Cerebellar cortex (tissue), 1 donor: ENCODE measurements around the gene MATR3.
"Not testable (repeated sequence)": the region's sequence is repeated elsewhere in the genome, so short reads cannot be mapped to it uniquely, and the experiment has no call there.

Experiments
- DNase-seq: peaks from one replicate; pipeline ENCODE4 v3.0.0-alpha.2; 2015; ENCODE audit warnings: low spot score

Gene MATR3

DNA sequence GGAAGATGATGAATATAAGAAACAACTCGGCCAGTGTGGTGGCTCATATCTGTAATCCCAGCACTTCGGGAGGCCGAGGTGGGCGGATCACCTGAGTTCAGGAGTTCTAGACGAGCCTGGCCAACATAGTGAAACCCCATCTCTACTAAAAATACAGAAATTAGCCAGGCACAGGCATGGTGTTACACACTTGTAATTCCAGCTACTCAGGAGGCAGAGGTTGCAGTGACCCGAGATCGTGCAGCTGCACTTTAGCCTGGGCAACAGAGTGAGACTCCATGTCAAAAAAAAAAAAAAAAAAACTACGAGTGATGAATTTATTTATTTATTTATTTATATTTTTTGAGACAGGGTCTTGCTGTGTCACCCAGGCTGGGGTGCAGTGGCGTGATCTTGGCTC lies 54.3 kb downstream of the MATR3 start:
- not testable (repeated sequence) for DNase-seq

DNA sequence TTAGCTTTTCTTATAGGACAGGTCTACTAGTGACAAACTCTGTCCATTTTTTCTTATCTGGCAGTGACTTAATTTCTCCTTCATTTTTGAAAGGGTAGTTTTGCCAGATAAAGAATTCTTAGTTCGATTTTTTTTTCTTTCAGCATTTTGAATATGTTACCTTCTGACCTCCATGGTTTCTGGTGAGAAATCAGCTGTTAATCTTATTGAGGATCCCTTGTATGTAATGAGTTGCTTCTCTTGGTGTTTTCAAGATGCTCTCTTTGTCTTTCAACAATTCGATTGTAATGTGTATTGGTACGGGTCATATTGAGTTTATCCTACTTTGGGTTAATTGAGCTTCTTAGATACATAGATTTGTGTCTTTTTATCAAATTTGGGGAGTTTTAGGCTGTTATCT lies 60.6 kb downstream of the MATR3 start:
- no peak for DNase-seq

DNA sequence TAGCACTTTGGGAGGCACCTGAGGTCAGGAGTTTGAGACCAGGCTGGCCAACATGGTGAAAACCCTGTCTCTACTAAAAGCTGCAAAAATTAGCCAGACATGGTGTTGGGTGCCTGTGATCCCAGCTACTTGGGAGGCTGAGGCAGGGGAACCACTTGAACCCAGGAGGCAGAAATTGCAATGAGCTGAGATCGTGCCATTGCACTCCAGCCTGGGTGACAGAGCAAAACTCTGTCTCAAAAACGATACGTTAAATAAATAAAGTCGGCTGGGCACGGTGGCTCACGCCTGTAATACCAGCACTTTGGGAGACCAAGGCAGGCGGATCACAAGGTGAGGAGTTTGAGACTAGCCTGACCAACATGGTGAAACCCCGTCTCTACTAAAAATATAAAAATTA lies 62.4 kb downstream of the MATR3 start:
- not testable (repeated sequence) for DNase-seq

DNA sequence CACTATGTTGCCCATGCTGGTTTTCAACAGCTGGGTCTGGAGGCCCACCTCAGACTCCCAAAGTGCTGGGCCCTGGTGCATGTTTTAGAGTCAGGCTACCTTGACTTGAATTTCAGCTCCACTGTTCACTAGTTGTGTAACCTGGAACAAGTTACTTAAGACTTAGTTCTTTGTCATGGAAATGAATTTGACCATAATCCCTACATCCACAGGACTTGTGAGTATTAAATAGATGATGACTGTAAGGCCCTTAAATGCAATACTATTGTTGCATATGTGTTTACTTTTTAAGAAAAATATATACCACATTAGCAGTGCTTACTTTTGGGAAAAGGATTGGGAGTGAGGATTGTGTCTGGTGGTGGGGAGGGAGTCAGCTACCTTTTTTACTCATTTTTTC lies 64.5 kb downstream of the MATR3 start:
- DNase-seq = no peak

DNA sequence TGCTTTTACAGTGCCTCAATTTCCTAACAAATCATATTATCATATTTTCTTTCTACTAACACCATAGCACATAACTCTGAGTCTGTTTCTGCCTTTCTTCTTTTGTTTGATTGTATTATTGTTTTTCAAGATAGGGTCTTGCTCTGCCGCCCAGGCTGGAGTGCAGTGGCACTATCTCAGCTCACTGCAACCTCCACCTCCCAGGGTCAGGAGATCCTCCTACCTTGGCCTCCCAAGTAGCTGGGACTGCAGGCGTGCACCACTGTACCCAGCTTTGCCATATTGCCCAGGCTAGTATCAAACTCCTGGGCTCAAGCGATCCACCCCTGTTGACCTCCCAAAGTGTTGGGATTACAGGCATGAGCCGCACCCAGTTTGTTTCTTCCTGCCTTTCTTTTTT lies 66.8 kb downstream of the MATR3 start:
- DNase-seq = no peak

DNA sequence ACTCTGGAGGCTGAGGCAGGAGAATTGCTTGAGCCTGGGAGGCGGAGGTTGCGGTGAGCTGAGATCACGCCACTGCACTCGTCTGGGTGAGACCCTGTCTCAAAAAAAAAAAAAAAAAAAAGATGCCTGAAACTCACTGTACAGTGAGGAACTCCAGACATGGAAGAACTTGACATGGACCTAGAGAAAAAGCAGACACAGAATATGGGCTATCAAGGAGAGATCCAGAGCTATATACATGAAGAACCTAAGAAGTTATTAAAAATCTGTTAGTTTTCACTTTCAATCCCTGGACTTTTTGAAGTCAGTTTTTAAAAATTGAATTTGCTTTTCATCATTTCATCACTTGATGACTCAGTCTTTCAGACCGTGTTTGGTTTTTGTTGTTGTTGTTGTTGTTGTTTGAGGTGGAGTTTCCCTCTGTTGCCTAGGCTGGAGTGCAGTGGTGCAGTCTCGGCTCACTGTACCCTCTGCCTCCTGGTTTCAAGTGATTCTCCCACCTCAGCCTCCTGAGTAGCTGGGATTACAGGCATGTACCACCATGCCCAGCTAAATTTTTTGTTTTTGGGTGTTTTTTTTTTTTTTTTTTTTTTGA lies 68.4 kb downstream of the MATR3 start:
- DNase-seq = no peak

DNA sequence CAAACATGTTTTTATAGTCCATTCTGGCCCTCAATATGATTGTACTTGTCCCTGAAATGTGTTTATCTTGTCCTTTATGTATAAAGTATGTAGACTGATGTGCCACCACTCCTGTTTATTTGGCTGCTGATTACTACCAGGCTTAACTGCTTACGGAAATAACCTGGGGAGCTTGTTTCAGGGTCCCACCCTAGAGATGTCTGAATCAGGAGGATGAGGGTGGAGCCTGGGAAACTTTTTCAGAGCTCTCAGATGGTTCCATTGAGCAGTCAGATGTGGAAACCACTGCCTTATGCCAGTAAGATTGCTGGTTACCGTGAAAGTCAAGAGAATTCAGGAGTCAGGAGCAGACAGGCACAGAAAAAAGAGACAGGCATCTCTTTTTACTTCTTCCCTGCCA lies 70.4 kb downstream of the MATR3 start:
- DNase-seq = no peak

DNA sequence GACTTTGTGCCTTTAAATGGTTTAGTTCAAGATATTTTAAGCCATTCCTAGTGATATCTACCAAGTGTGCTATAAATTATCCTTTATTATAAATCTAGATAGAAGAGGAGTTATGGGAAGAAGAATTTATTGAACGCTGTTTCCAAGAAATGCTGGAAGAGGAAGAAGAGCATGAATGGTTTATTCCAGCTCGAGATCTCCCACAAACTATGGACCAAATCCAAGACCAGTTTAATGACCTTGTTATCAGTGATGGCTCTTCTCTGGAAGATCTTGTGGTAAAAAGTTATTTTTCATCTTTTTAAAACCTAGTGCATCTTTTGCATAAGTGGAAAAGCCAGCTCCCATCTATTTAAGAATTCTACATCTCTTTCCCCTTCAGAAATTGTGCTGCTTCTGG lies 70.9 kb downstream of the MATR3 start:
- no peak for DNase-seq

DNA sequence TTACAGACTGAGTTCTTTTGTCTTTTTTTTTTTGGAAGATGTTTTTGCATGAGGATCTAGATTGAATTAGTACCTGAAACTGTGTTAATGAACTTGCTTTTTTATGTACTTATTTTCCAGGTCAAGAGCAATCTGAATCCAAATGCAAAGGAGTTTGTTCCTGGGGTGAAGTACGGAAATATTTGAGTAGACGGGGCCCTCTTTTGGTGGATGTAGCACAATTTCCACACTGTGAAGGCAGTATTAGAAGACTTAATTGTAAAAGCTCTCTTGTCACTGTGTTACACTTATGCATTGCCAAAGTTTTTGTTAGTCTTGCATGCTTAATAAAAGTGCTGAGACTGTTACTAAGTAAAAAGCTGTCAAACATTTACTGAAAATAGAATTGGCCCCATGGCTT lies 75.1 kb downstream of the MATR3 start:
- DNase-seq = peak; percentile 48

DNA sequence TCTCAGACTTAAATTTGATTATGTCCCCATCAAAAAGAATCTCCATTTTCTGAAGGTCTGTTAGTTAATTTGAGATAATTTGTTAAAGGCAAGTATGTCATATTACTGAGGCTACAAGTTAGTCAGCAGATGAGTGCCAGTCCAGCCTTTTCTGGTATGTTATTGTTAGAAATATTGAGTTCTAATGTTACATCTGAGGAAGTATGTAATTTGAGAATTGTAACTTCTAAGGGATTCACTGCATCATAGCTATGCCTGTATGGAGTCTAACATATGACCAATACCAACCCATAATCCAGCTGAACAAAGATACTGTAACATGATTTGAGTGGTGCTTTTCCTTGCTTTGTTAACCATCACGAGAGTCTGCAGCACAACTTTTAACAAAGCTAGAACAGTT lies 75.6 kb downstream of the MATR3 start:
- no peak for DNase-seq

DNA sequence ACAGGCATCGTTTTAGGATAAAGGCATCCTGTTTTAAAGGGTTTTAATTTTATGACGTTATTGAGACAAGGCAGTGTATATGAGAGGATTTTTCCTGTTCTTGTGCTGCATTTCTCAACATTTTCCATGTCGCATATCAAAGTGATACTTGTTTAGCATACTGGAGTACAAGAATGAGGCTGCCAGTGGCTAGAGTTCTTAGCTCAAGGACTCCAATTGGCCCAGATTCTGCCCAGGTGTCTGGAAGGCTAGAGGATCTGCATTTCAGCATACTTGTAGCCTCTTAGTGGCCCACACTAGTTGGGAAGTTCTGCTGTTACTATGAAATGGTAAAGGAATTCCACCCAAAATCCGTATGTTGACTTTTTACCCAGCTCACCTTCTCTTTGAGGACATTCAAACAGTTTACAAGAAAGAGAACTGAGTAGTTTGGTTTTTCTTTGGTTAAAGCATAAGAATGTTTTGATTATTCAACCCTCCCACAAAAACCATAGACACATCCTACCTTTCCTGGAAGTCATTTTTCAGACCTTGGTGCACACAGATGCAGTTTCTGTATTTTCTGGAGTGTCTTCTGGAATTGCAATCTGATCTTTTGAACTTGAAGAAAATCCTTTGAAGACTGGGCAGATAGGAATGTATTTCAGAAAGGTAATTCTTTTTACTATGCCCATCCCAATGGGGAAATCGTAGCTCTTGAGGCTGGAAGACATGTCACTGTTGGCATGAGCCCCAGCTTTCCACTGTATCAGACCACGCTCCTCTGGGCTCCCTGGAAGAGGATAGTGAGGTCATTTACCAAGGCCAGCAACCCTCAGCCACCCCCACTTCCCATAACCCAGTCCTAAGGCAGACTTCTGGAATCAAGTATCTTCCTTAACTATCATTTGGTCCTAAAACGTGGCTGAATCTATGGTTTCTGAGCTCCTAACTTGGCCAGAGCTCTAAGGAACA lies 78.2 kb downstream of the MATR3 start:
- DNase-seq = no peak

DNA sequence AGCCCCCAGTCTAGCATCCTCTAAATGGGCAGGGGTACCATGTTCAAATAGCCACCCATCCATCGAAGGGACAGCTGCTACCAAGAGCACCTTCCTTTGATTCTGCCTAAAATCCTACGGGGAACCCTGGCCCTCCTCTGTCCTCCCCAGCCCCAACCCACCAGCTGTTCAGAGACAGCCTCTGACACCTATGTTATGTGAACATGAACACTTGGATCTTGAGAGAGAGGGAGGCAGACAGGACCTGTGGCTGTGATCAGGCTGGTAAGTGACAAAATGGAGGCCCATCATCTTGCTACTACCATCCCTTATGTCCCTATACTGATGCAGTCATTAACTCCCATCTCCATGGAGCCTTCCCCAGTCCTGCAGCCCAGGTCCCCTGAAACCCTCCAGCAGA lies 81.4 kb downstream of the MATR3 start:
- DNase-seq = no peak

DNA sequence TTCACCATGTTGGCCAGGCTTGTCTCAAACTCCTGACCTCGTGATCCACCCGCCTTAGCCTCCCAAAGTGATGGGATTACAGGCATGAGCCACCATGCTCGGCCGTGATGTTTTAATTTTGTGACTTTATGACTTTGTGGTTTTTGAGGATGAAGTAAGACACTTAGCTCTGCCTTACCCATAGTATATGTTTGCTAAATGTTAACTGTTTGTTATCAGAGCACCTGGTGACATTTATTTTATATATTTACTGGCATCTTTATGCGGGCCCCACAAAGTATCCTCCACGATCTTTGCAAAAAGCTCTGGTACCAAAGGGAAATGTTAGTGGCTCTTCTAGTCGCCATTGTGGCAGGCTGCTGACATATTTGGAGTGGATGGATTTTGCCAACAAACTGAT lies 82.8 kb downstream of the MATR3 start:
- no peak for DNase-seq

DNA sequence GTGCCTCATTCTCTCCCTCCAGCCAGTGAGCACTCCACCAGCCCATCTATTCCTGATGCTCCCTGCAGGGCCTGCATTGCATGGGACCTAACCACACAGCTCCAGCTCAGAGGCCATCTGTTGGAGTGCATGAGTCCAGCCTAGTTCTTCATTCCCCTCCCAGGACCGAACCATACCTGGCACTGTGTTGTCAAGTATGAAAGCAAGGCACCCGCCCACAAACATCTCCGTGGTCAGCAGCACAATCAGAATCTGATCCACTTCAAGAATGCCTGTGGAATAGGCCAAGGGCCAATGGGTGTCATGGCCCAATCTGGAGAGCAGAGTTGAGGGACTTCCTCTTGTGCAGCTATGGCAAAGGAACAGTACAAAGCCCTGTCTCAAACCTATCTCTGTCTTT lies 83.7 kb downstream of the MATR3 start:
- DNase-seq = no peak

DNA sequence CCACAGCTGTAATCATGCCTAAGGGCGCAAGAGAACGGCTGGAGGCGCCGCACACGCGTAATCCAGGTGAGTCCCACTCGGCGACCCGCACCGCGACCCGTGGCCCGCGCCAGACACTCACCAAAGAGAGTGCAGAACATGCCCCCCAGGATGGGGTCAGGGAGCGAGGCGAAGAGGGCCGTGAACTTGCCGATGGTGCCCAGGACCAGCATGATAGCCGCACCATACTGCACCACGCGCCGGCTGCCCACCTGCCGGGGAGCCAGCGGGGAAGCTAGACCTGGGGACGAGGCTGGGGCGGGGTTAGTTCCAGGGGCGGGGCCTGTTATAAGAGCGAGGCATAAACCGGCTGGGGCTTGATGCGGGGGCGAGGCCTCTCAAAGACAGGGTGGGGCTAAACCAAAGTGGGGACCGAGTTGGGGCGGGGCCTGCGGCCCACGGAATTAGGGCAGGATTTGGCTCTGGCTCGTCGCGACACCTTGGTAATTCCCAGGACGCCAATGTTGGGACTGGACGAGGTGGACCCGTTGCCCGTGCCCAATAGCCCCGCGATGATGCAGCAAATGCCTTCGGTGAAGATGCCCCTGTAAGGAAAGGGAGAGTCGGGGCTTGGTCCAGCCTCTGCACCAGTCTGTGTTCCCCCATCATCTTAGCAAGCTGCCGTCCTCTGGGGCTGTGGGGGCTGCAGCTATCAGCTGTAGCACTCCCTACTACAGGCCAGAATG lies 84.7 kb downstream of the MATR3 start:
- DNase-seq = no peak

DNA sequence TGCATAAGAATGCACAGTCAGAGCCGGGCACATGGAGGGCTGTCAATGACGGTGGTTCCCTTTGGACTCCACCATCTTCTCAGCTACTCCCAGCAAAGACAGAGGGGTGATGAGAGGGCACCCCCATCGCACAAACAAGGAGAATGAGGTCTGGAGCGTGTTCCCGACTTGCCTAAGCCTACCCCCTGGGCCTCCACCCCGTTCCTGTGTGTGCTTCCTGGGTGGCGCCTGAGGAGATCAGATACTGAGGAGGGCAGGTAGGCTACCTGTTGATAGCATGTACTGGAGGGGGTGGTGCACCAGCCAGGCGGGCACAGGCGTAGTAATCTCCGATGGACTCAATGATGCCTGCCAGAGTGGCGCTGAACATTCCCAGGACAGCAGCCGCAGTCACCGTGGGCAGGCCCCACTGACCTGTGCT lies 85.4 kb downstream of the MATR3 start:
- DNase-seq = no peak

DNA sequence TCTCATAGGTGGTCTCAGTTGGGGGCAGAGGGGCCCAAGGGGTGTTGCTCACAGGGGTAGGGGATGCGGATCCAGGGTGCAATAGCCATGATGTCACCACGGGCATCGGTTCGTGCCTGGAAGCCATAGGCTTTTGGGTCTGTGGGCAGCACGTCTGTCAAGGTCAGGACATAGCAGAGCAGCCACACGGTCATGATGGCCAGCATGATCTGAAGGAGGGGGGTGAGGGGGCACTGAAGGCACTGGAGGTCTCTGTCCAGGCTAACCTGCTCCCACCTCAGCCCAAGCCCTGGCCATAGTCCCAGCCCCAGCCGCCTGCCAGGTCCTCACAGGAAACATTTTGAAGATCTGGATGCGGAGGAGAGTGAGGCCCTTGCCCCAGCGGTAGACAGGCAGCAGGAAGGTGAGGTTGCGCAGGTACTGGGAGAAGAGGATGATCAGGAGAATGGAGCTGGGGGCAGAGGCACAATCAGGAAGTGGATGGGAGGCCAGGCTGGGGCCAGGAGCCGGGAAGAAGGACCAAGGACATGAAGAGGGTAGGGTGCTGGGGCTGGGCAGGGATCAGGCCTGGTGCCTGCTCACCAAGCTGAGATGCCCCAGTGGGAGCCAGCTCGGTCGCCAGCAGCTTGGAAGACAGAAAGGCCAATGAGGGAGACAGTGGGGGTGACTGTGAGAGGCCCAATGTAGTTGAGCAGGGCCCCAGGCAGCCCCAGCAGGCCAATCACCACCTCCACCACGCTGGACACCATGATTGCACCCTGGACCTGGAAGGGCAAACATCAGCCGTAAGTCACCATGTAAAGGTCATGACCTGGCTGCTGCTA lies 86.3 kb downstream of the MATR3 start:
- no peak for DNase-seq
